Activated naive CD8-positive, alpha-beta T cell (primary cell): Measurements from ENCODE around the gene TRANK1.
"Not testable (repeated sequence)": the region's sequence is repeated elsewhere in the genome, so short reads cannot be mapped to it uniquely, and the experiment has no call there.

Experiments
- H3K27ac Mint-ChIP-seq: one replicate; pipeline ENCODE4 v1.8.0; 2021; ENCODE audit warnings: mixed read lengths
- H3K27me3 Mint-ChIP-seq: one replicate; pipeline ENCODE4 v1.8.0; 2021; ENCODE audit warnings: mixed read lengths
- H3K36me3 Mint-ChIP-seq: one replicate; pipeline ENCODE4 v1.8.0; 2021; ENCODE audit warnings: mixed read lengths
- H3K4me1 Mint-ChIP-seq: one replicate; pipeline ENCODE4 v1.8.0; 2021; ENCODE audit warnings: low read depth, mixed read lengths
- H3K4me3 Mint-ChIP-seq: one replicate; pipeline ENCODE4 v1.8.0; 2021; ENCODE audit warnings: mild to moderate bottlenecking, mixed read lengths
- H3K9me3 Mint-ChIP-seq: one replicate; pipeline ENCODE4 v1.8.0; 2021; ENCODE audit warnings: low read depth, mixed read lengths

TRANK1 gene

DNA sequence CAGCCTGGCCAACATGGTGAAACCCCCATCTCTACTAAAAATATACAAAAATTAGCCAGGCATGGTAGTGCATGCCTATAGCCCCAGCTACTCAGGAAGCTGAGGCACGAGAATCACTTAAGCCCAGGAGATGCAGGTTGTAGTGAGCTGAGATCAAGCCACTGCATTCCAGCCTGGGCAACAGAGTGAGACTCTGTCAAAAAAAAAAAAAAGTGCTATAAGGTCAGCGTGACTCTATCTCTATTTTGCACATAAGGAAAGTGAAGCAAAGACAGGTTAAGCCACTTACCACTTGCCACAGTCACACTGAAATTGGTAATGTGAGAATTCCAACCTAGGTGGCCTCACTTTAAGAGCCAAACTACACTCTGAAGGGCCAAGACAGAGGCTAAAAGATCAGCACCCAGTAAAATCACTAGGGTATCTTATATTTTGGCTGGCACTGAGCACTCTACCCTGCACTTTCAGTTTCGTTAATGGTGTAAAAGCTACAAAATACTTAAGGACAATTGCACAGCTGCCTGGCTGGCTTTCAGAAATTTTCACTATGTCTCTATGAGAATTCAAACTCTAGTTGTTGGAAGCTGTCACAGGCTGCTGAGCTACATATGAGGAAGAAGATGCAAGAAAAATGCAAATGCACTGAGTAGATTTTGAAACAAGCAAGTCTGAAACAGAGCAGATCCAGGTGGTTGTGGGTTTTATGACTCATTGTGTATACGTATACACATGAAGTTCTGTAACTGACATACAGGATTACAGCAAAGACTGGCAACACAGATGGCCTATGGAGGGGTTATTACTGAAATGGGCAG, 32.7 kb downstream of the TRANK1 start:
- Mint-ChIP-seq H3K36me3 (no peaks in the 10 kb centered on the region), H3K27ac (peak overlapping the region; percentile 88), H3K4me1 (peaks cover 50% of the 10 kb centered on the region), H3K9me3 (no peaks in the 10 kb centered on the region), H3K27me3 (no peaks in the 10 kb centered on the region), H3K4me3 (peak overlapping the region; percentile 48)

GRCh38 chr3:36909666-36910065, 35.2 kb downstream of the TRANK1 start:
- Mint-ChIP-seq H3K27ac (no peak overlapping the region), H3K4me1 (peaks cover 70% of the 10 kb centered on the region), H3K27me3 (no peaks in the 10 kb centered on the region), H3K4me3 (no peak overlapping the region), H3K9me3 (no peaks in the 10 kb centered on the region), H3K36me3 (no peaks in the 10 kb centered on the region)

DNA sequence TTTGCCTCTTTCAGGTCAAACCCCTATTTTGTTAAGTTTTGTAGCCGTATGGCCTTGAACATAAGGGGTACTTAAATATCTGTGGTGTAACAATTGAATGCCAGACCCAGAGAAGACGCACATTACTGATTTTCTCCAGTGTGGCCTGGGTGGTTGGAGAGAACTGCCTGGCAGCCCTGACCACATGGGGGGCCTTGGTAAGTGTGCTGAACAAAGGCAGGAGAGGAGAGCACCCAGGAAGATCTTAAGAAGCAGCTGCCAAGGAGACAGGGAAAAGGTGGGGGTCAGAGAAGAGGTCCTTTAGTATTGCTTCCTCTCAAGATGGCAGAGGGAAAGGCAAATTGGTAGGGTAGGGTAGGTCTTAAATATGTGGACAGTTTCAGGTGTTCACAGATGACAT, 35.7 kb downstream of the TRANK1 start:
- Mint-ChIP-seq H3K27ac (peak overlapping the region; percentile 91), H3K27me3 (no peaks in the 10 kb centered on the region), H3K4me1 (peaks cover 72% of the 10 kb centered on the region), H3K36me3 (no peaks in the 10 kb centered on the region), H3K4me3 (peak overlapping the region; percentile 89), H3K9me3 (no peaks in the 10 kb centered on the region)

DNA sequence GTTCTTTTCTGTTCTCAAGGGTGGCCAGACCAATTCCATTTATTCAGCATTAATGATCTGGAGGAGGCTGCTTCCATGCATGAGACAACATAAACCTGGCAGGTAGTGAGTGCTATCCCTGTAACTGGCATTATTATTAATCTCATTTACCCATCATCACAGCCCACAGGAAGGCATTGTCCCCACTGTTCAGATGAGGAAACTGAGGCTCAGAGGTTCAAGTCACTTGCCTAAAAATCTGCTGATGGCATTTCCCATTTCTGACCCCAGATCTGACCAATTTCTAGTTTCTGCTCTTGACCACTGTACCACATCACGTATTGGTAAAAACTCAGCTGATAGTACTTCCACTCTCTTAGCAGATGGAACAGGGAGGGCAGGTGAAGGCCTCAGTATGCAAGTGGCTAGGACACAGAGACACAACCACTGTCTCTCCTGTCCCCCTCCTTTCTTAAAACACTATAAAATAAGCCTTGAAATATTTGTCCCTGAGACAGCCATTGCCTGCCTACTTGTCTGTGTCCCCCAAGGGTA, 36.1 kb downstream of the TRANK1 start:
- no peaks in the 10 kb centered on the region for H3K9me3 Mint-ChIP-seq
- no peaks in the 10 kb centered on the region for H3K27me3 Mint-ChIP-seq
- peaks cover 73% of the 10 kb centered on the region for H3K4me1 Mint-ChIP-seq
- peak overlapping the region; percentile 89 for H3K4me3 Mint-ChIP-seq
- no peaks in the 10 kb centered on the region for H3K36me3 Mint-ChIP-seq
- H3K27ac Mint-ChIP-seq, result peak overlapping the region; percentile 91

GRCh38 chr3:36907911-36908646, 36.8 kb downstream of the TRANK1 start:
- H3K9me3 Mint-ChIP-seq, result no peaks in the 10 kb centered on the region
- H3K4me1 Mint-ChIP-seq, result peaks cover 73% of the 10 kb centered on the region
- peak overlapping the region; percentile 89 for H3K4me3 Mint-ChIP-seq
- no peaks in the 10 kb centered on the region for H3K36me3 Mint-ChIP-seq
- peak overlapping the region; percentile 91 for H3K27ac Mint-ChIP-seq
- no peaks in the 10 kb centered on the region for H3K27me3 Mint-ChIP-seq

DNA sequence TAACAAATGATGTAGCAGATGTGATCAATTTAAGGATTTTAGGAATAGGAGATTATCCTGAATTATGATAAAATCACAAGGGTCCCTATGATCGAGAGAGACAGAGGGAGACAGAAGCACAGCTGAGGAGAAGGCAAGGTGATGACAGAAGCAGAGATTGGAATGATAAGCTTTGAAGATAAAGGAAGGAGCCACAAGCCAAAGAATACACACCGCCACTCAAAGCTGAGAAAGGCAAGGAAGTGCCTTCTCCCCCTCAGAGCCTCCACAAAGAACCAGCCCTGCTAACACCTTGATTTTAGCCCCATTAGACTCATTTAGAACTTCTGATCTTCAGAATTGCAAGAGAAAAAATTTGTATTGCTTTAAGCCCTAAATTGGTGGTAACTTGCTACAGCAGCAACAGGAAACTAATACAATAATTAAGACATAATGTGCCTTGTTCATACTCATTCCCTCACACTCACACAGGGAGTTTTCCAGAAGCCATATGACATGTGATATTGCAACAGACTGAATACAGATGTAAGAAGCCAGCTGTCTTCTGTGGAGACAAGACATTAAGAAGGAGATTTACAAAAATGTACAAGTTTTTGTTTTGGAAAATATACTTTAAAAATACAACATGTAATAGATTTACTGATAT, 38.2 kb downstream of the TRANK1 start:
- Mint-ChIP-seq H3K36me3 (peaks cover 5% of the 10 kb centered on the region), H3K4me3 (peak overlapping the region; percentile 77), H3K4me1 (peaks cover 74% of the 10 kb centered on the region), H3K9me3 (no peaks in the 10 kb centered on the region), H3K27me3 (no peaks in the 10 kb centered on the region), H3K27ac (peak overlapping the region; percentile 87)

GRCh38 chr3:36905545-36905944, 39.3 kb downstream of the TRANK1 start:
- peaks cover 80% of the 10 kb centered on the region for H3K4me1 Mint-ChIP-seq
- peaks cover 7% of the 10 kb centered on the region for H3K36me3 Mint-ChIP-seq
- H3K4me3 Mint-ChIP-seq, result peak overlapping the region; percentile 77
- H3K27me3 Mint-ChIP-seq, result no peaks in the 10 kb centered on the region
- no peaks in the 10 kb centered on the region for H3K9me3 Mint-ChIP-seq
- peak overlapping the region; percentile 87 for H3K27ac Mint-ChIP-seq

DNA sequence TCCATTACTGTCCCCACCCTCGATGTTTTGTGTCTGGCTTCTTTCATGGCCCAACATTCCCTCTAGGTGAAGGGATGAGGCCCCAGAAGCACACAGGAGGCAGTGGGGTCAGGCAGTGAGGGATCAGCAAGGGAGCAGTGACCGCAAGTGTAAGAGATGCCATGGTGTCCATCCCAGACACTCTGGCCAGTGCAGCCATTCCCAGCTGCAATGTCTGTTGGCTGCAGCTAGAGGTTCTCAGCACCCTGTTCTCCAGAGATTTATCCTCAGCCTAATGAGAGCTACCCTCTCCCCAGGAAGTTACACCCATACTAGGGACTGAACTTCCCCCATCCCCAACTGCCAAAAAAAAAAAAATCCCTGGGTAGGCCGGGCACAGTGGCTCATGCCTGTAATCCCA, 40.2 kb downstream of the TRANK1 start:
- no peak overlapping the region for H3K27ac Mint-ChIP-seq
- H3K4me3 Mint-ChIP-seq, result no peak overlapping the region
- peaks cover 9% of the 10 kb centered on the region for H3K36me3 Mint-ChIP-seq
- H3K9me3 Mint-ChIP-seq, result no peaks in the 10 kb centered on the region
- H3K27me3 Mint-ChIP-seq, result no peaks in the 10 kb centered on the region
- peaks cover 84% of the 10 kb centered on the region for H3K4me1 Mint-ChIP-seq

- H3K36me3 Mint-ChIP-seq, result peaks cover 13% of the 10 kb centered on the region
- H3K27ac Mint-ChIP-seq, H3K9me3 Mint-ChIP-seq, H3K27me3 Mint-ChIP-seq, H3K4me3 Mint-ChIP-seq: not testable (repeated sequence)
- peaks cover 82% of the 10 kb centered on the region for H3K4me1 Mint-ChIP-seq
Measured at GRCh38 chr3:36904065-36904464, 40.8 kb downstream of the TRANK1 start.

- Mint-ChIP-seq H3K36me3 (peaks cover 14% of the 10 kb centered on the region), H3K4me3 (peak overlapping the region; percentile 58), H3K27ac (peak overlapping the region; percentile 80), H3K9me3 (no peaks in the 10 kb centered on the region), H3K27me3 (no peaks in the 10 kb centered on the region), H3K4me1 (peaks cover 74% of the 10 kb centered on the region)
Measured at GRCh38 chr3:36903119-36903882, 41.6 kb downstream of the TRANK1 start.

- peaks cover 69% of the 10 kb centered on the region for H3K4me1 Mint-ChIP-seq
- peak overlapping the region; percentile 85 for H3K27ac Mint-ChIP-seq
- H3K36me3 Mint-ChIP-seq, result peaks cover 18% of the 10 kb centered on the region
- no peak overlapping the region for H3K4me3 Mint-ChIP-seq
- no peaks in the 10 kb centered on the region for H3K27me3 Mint-ChIP-seq
- no peaks in the 10 kb centered on the region for H3K9me3 Mint-ChIP-seq
Measured at GRCh38 chr3:36901588-36901987, 43.3 kb downstream of the TRANK1 start.

DNA sequence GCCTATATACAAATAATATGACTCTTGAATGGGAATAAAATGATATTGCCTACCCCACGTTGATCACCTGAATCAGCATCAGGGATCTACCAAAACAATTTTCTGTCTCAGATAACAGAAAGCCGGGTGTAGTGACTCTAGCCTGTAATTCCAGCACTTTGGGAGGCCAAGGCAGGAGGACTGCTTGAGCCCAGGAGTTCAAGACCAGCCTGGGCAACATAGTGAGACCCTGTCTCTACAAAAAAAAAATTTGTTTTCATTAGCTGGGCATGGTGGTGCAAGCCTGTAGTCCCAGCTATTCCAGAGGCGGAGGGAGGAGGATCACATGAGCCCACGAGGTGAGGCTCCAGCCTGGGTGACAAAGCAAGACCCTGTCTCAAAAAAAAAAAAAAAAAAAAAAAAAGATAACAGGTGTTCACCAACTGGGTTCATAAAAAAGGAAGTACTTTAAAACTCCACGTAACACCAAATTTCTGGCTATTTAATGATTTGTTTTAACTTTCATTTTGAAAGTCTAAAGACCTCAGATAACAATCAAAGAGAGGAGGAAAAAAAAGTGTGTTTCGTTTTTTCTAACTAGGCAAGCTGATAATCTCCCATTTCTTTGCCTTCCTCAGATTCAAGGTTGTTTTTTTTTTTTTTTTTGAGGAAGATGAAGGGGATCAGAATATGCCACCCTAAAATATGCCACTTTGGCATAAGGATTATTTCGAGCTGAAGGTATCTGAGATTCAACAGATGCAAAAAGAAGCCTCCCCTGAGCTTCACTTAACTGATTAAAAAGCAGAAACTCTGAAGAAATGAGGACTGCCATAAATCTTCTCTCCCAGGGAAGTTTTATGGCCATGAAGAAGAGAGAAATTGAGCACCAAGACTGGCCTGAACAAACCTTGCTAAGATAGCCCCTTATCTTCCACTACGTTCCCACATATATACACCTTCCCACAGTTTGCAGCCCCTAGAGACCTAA, 44.1 kb downstream of the TRANK1 start:
- H3K27ac Mint-ChIP-seq, result peak overlapping the region; percentile 70
- H3K36me3 Mint-ChIP-seq, result peaks cover 21% of the 10 kb centered on the region
- no peaks in the 10 kb centered on the region for H3K27me3 Mint-ChIP-seq
- no peaks in the 10 kb centered on the region for H3K9me3 Mint-ChIP-seq
- peaks cover 67% of the 10 kb centered on the region for H3K4me1 Mint-ChIP-seq
- peak overlapping the region; percentile 32 for H3K4me3 Mint-ChIP-seq

DNA sequence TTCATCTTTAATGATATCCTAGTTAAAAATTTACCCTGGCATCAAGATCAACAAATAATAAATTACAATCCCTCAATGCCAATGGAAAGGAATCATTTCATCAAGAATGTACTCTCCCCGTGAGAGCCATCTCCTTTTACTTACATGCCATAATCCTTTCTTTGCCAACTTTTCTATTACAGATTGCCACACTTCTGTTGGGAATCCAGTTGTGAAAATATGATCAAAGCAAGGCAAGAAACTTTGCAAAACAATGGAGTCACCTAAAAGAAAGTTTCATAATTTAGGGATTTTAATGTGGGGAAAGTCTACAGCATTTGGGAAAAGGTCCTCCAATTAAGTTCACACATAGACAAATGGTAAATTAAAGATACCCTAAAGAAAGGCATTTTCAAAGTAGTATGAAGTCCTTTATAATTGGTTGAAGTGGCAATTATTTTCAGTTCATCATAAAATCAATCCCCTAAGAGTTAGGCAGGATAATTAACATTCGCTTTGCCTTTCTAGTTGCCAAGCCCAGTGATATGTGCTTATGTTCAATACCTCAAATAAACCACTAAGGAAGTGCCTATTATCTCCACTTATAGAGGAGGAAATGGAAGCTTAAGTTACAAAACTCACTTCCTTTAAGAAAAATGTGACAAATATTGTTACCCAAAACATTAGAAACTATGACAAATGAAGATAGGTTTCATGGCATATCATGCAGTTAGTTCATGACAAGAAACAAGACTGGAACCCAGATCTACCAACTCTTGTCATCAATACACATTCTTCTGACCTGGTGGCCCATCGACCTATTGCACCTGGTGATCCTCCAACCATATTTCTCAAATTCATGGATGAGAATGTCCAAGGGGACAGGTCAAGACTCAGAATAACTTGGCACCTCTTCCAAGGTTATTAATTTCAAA, 49.1 kb downstream of the TRANK1 start:
- Mint-ChIP-seq H3K4me1 (peaks cover 58% of the 10 kb centered on the region), H3K4me3 (peak overlapping the region; percentile 30), H3K36me3 (peaks cover 30% of the 10 kb centered on the region), H3K27me3 (no peaks in the 10 kb centered on the region), H3K27ac (peak overlapping the region; percentile 90), H3K9me3 (no peaks in the 10 kb centered on the region)
